ENCODE data around the gene LARP4B.

- TF ChIP-seq CTCF (IDR thresholded peaks at IDR 0.05; ENCODE audit: insufficient read depth, low read depth, low read length) (no peak), EZH2 (IDR thresholded peaks at IDR 0.05; ENCODE audit: insufficient read depth, low read length) (no peak)
These were observed 111.7 kb downstream of the LARP4B start for GRCh38 chr10:819816-820215.

Data from astrocyte (in vitro differentiated cells and primary cell).